ENCODE measurements around the gene C5AR1.

The C5AR1 gene

DNA sequence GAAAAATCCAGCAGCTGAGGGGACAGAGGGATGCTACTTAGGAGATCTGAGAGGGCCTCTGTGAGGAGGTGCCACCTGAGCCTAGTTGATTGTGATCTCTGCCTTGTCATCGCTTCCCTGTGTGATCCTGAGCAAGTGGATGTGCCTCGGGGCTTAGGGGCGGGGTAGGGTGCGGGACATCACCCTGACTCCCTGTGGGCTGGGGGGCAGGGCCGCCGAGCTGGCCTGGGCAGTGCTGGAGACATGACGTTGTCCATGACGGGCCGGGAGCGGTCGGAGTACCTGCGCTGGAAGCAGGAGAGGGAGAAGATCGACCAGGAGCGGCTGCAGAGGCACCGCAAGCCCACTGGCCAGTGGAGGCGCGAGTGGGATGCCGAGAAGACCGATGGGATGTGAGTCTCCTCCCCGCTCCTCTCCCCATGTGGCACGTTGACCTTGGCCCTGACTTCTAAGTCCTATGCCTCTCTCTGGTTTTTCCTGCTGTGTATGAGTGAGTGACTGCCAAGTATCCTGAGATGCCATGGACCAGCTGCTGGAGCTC, 43.2 kb upstream of the C5AR1 start:
- WGBS, 2 donors (ENCODE audit: extremely low coverage in 2 of 2, insufficient read length in 2 of 2, insufficient replicate concordance in 1 of 2): no CpG with 5 or more reads among the region's 21 CpGs
- Histone ChIP-seq H3K27me3 (ENCODE audit: control insufficient read depth in 3 of 3, insufficient read depth in 3 of 3, low read depth in 1 of 3, low read length in 3 of 3) (no peaks in the 10 kb centered on the region), H3K79me1 (ENCODE audit: low read depth, low read length) (peaks cover 16% of the 10 kb centered on the region), H2BK120ac (ENCODE audit: low read depth, low read length) (no peak overlapping the region), H3K18ac (ENCODE audit: low read length) (no peak overlapping the region), H4K8ac (ENCODE audit: low read depth, low read length) (peak overlapping the region; percentile 43), H3K4me2 (ENCODE audit: insufficient read depth, low read length, poor library complexity, severe bottlenecking) (no peak overlapping the region), H3K23ac (ENCODE audit: low read depth, low read length, poor library complexity) (peak overlapping the region; percentile 89), H2BK12ac (ENCODE audit: low read length) (no peak overlapping the region), H3K9ac (ENCODE audit: low read depth, low read length, poor library complexity) (no peak overlapping the region), H3K4me3 (ENCODE audit: low read length in 2 of 2) (peak overlapping the region in 1 of 2 donors; percentile 43), H3K14ac (ENCODE audit: low read length) (no peak overlapping the region), H2AFZ (ENCODE audit: low read length) (no peak overlapping the region), H2BK15ac (ENCODE audit: low read length) (no peak overlapping the region), H2BK5ac (ENCODE audit: low read length) (no peak overlapping the region), H3K9me3 (replicated peaks in 1 of 2; ENCODE audit: control insufficient read depth in 2 of 2, insufficient read depth in 1 of 2, low read depth in 1 of 2, low read length in 2 of 2) (peaks cover 0 to 3% of the 10 kb centered on the region in 2 donors), H4K91ac (ENCODE audit: low read depth, low read length, poor library complexity) (no peak overlapping the region), H3K4ac (ENCODE audit: low read length) (no peak overlapping the region), H3K27ac (replicated peaks; ENCODE audit: low read length) (no peak overlapping the region), H2AK5ac (ENCODE audit: low read depth, low read length) (no peak overlapping the region), H3K4me1 (ENCODE audit: control insufficient read depth in 2 of 2, insufficient read depth in 1 of 2, low read depth in 1 of 2, low read length in 2 of 2) (no peaks in the 10 kb centered on the region), H3K36me3 (replicated peaks in 1 of 2; ENCODE audit: control insufficient read depth in 2 of 2, insufficient read depth in 2 of 2, low read length in 2 of 2) (peaks cover 44 to 80% of the 10 kb centered on the region in 2 donors)
- no peak for DNase-seq (ENCODE audit: low spot score)

DNA sequence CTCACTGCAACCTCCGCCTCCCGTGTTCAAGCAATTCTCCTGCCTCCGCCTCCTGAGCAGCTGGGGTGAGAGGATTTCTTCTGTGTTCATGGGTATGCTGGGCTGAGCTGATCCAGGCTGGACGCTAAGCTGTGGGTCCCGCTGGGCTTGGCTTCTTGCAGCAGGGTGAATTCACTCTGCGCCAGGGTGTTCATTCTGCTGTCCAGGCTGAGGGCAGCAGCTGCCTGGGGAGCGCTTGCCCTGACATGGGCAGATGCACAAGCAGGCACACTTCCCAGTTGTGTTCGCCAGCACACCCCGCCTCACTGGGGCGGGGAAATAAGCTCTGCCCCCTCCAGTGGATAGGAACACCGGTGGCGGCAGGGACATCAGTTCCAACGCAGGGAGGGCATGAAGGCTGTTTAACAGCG, 42.3 kb upstream of the C5AR1 start:
- Histone ChIP-seq H2BK5ac (ENCODE audit: low read length) (no peak overlapping the region), H3K4me1 (ENCODE audit: control insufficient read depth in 2 of 2, insufficient read depth in 1 of 2, low read depth in 1 of 2, low read length in 2 of 2) (peaks cover 2 to 6% of the 10 kb centered on the region in 2 donors), H2BK15ac (ENCODE audit: low read length) (no peak overlapping the region), H3K36me3 (replicated peaks in 1 of 2; ENCODE audit: control insufficient read depth in 2 of 2, insufficient read depth in 2 of 2, low read length in 2 of 2) (peaks cover 43 to 82% of the 10 kb centered on the region in 2 donors), H2AFZ (ENCODE audit: low read length) (no peak overlapping the region), H2AK5ac (ENCODE audit: low read depth, low read length) (no peak overlapping the region), H3K4me3 (ENCODE audit: low read length in 2 of 2) (no peak overlapping the region), H3K4ac (ENCODE audit: low read length) (no peak overlapping the region), H4K91ac (ENCODE audit: low read depth, low read length, poor library complexity) (no peak overlapping the region), H4K8ac (ENCODE audit: low read depth, low read length) (no peak overlapping the region), H2BK12ac (ENCODE audit: low read length) (no peak overlapping the region), H3K18ac (ENCODE audit: low read length) (no peak overlapping the region), H3K14ac (ENCODE audit: low read length) (no peak overlapping the region), H2BK120ac (ENCODE audit: low read depth, low read length) (no peak overlapping the region), H3K9me3 (replicated peaks in 1 of 2; ENCODE audit: control insufficient read depth in 2 of 2, insufficient read depth in 1 of 2, low read depth in 1 of 2, low read length in 2 of 2) (peaks cover 0 to 3% of the 10 kb centered on the region in 2 donors), H3K23ac (ENCODE audit: low read depth, low read length, poor library complexity) (no peak overlapping the region), H3K4me2 (ENCODE audit: insufficient read depth, low read length, poor library complexity, severe bottlenecking) (no peak overlapping the region), H3K9ac (ENCODE audit: low read depth, low read length, poor library complexity) (no peak overlapping the region), H3K27me3 (ENCODE audit: control insufficient read depth in 3 of 3, insufficient read depth in 3 of 3, low read depth in 1 of 3, low read length in 3 of 3) (no peaks in the 10 kb centered on the region), H3K27ac (replicated peaks; ENCODE audit: low read length) (no peak overlapping the region), H3K79me1 (ENCODE audit: low read depth, low read length) (peaks cover 16% of the 10 kb centered on the region)
- WGBS, 2 donors (ENCODE audit: extremely low coverage in 2 of 2, insufficient read length in 2 of 2, insufficient replicate concordance in 1 of 2): no CpG with 5 or more reads among the region's 14 CpGs
- no peak for DNase-seq (ENCODE audit: low spot score)

DNA sequence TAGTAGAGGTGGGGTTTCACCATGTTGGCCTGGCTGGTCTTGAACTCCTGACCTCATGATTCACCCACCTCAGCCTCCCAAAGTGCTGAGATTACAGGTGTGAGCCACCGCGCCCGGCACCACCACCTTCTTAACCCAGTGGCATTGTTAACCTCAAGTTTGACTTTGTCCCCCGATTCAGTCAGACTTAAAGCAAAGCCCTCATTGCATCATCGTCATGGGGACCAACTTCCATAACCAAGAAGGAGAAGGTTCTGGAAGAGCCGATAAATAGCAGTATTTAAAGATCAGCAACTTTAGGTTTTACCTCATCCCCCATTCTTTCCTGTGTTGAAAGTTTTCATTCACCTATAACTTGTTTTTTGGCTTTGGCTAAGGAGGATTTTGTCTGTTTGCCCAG, 41.6 kb upstream of the C5AR1 start:
- Histone ChIP-seq H4K91ac (ENCODE audit: low read depth, low read length, poor library complexity) (no peak overlapping the region), H3K27me3 (ENCODE audit: control insufficient read depth in 3 of 3, insufficient read depth in 3 of 3, low read depth in 1 of 3, low read length in 3 of 3) (no peaks in the 10 kb centered on the region), H3K23ac (ENCODE audit: low read depth, low read length, poor library complexity) (no peak overlapping the region), H2AFZ (ENCODE audit: low read length) (no peak overlapping the region), H3K4ac (ENCODE audit: low read length) (no peak overlapping the region), H3K27ac (replicated peaks; ENCODE audit: low read length) (no peak overlapping the region), H3K4me2 (ENCODE audit: insufficient read depth, low read length, poor library complexity, severe bottlenecking) (no peak overlapping the region), H3K36me3 (replicated peaks in 1 of 2; ENCODE audit: control insufficient read depth in 2 of 2, insufficient read depth in 2 of 2, low read length in 2 of 2) (peaks cover 40 to 75% of the 10 kb centered on the region in 2 donors), H3K4me1 (ENCODE audit: control insufficient read depth in 2 of 2, insufficient read depth in 1 of 2, low read depth in 1 of 2, low read length in 2 of 2) (peaks cover 7 to 11% of the 10 kb centered on the region in 2 donors), H3K14ac (ENCODE audit: low read length) (no peak overlapping the region), H2BK12ac (ENCODE audit: low read length) (no peak overlapping the region), H3K79me1 (ENCODE audit: low read depth, low read length) (peaks cover 16% of the 10 kb centered on the region), H2BK15ac (ENCODE audit: low read length) (no peak overlapping the region), H4K8ac (ENCODE audit: low read depth, low read length) (no peak overlapping the region), H2AK5ac (ENCODE audit: low read depth, low read length) (no peak overlapping the region), H3K9me3 (replicated peaks in 1 of 2; ENCODE audit: control insufficient read depth in 2 of 2, insufficient read depth in 1 of 2, low read depth in 1 of 2, low read length in 2 of 2) (peaks cover 0 to 3% of the 10 kb centered on the region in 2 donors), H3K4me3 (ENCODE audit: low read length in 2 of 2) (no peak overlapping the region), H2BK120ac (ENCODE audit: low read depth, low read length) (no peak overlapping the region), H3K9ac (ENCODE audit: low read depth, low read length, poor library complexity) (no peak overlapping the region), H2BK5ac (ENCODE audit: low read length) (no peak overlapping the region), H3K18ac (ENCODE audit: low read length) (no peak overlapping the region)
- no CpG with 5 or more reads among the region's 6 CpGs for WGBS, 2 donors (ENCODE audit: extremely low coverage in 2 of 2, insufficient read length in 2 of 2, insufficient replicate concordance in 1 of 2)
- no peak for DNase-seq (ENCODE audit: low spot score)

DNA sequence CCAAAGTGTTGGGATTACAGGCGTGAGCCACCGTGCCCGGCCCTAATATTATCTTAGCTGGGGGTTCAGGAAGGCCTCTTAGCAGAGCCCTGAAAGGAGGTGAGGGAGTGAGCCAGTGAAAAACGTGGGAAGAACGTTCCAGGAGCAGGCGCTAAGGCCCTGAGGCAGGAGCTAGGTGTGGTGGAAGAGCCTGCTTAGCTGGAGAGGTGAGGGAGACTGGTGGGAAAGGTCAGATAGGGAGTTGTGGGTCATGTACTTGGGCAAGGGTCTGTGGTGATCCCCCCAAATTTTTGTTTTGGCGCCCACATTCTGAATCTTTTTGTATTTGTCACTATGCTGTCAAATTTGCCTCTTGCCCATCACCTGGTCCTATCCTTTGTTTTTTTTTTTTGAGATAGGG, 40.1 kb upstream of the C5AR1 start:
- no peaks in the 10 kb centered on the region for H3K27me3 ChIP-seq (ENCODE audit: control insufficient read depth in 3 of 3, insufficient read depth in 3 of 3, low read depth in 1 of 3, low read length in 3 of 3)
- peaks cover 32 to 65% of the 10 kb centered on the region in 2 donors for H3K36me3 ChIP-seq (replicated peaks in 1 of 2; ENCODE audit: control insufficient read depth in 2 of 2, insufficient read depth in 2 of 2, low read length in 2 of 2)
- DNase-seq (ENCODE audit: low spot score): no peak
- no peak overlapping the region for H2BK120ac ChIP-seq (ENCODE audit: low read depth, low read length)
- no peak overlapping the region for H3K4me2 ChIP-seq (ENCODE audit: insufficient read depth, low read length, poor library complexity, severe bottlenecking)
- H2BK15ac ChIP-seq (ENCODE audit: low read length): no peak overlapping the region
- H2AK5ac ChIP-seq (ENCODE audit: low read depth, low read length): no peak overlapping the region
- no peak overlapping the region for H3K14ac ChIP-seq (ENCODE audit: low read length)
- H3K79me1 ChIP-seq (ENCODE audit: low read depth, low read length): peaks cover 16% of the 10 kb centered on the region
- H3K27ac ChIP-seq (replicated peaks; ENCODE audit: low read length): no peak overlapping the region
- no peak overlapping the region for H2BK12ac ChIP-seq (ENCODE audit: low read length)
- no peak overlapping the region for H3K23ac ChIP-seq (ENCODE audit: low read depth, low read length, poor library complexity)
- H4K8ac ChIP-seq (ENCODE audit: low read depth, low read length): no peak overlapping the region
- H3K4me1 ChIP-seq (ENCODE audit: control insufficient read depth in 2 of 2, insufficient read depth in 1 of 2, low read depth in 1 of 2, low read length in 2 of 2): peaks cover 10 to 11% of the 10 kb centered on the region in 2 donors
- no peak overlapping the region for H3K4ac ChIP-seq (ENCODE audit: low read length)
- no peak overlapping the region for H2AFZ ChIP-seq (ENCODE audit: low read length)
- no peak overlapping the region for H4K91ac ChIP-seq (ENCODE audit: low read depth, low read length, poor library complexity)
- no peak overlapping the region for H3K4me3 ChIP-seq (ENCODE audit: low read length in 2 of 2)
- WGBS, 2 donors (ENCODE audit: extremely low coverage in 2 of 2, insufficient read length in 2 of 2, insufficient replicate concordance in 1 of 2): no CpG with 5 or more reads among the region's 7 CpGs
- H2BK5ac ChIP-seq (ENCODE audit: low read length): no peak overlapping the region
- H3K18ac ChIP-seq (ENCODE audit: low read length): no peak overlapping the region
- no peak overlapping the region for H3K9ac ChIP-seq (ENCODE audit: low read depth, low read length, poor library complexity)
- H3K9me3 ChIP-seq (replicated peaks in 1 of 2; ENCODE audit: control insufficient read depth in 2 of 2, insufficient read depth in 1 of 2, low read depth in 1 of 2, low read length in 2 of 2): peaks cover 0 to 3% of the 10 kb centered on the region in 2 donors
